Measurements from ENCODE around the gene PSD2.

DNA sequence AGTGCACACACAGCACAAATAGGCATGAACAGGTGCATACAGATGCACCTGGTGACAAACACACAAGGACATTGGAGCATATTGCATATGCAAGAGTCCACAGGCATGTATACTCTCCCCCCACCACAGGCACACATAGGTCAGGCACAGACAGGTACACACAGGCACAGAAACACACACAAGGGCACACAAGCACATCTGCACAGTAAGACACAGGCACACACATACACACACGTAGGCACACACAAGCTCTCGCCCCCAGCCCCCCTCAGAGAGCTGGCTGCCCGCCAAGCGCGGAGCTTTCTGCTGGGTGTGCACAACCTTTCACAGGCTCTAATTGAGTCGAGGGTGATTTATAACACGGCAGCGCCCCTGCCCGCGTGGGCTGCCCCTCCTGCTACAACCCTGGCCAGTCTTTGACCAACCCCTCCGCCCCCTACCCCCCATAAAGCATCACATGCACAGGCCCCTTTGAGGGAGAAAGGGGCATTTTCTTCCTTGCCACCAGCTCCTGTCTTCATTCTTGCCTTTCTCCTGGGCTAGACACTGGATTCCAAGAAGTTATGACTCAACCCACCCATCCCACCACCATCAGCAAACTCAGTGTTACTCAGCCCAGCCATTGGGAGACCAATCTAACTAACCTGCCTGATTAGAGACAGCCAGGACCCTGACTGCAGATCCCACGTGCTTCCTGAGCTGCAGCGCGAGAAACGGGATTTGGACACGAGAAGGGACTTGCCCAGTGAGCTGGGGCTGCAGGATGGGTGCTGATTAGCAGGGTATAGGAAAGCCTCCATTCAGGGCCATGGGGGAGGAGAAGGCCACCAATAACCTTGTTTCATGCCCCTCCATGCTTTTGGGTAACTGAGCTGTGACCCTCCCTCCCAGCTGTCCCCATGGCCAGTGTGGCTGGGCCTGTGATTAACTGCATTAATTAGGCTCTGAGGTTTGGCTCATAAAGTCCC lies 42.8 kb upstream of the PSD2 start:
- TF ChIP-seq JUND (IDR thresholded peaks at IDR 0.05) (no peak), SP1 (IDR thresholded peaks at IDR 0.05) (no peak), TAF1 (conservative IDR thresholded peaks at IDR 0.05) (no peak), RAD21 (IDR thresholded peaks at IDR 0.05) (no peak), YY1 (IDR thresholded peaks at IDR 0.05) (no peak)
- TF ChIP-seq, protein P1, sequence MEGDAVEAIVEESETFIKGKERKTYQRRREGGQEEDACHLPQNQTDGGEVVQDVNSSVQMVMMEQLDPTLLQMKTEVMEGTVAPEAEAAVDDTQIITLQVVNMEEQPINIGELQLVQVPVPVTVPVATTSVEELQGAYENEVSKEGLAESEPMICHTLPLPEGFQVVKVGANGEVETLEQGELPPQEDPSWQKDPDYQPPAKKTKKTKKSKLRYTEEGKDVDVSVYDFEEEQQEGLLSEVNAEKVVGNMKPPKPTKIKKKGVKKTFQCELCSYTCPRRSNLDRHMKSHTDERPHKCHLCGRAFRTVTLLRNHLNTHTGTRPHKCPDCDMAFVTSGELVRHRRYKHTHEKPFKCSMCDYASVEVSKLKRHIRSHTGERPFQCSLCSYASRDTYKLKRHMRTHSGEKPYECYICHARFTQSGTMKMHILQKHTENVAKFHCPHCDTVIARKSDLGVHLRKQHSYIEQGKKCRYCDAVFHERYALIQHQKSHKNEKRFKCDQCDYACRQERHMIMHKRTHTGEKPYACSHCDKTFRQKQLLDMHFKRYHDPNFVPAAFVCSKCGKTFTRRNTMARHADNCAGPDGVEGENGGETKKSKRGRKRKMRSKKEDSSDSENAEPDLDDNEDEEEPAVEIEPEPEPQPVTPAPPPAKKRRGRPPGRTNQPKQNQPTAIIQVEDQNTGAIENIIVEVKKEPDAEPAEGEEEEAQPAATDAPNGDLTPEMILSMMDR (IDR thresholded peaks at IDR 0.05; ENCODE audit: low read depth, low read length, missing input control) = no peak
- TF ChIP-seq, protein P2, sequence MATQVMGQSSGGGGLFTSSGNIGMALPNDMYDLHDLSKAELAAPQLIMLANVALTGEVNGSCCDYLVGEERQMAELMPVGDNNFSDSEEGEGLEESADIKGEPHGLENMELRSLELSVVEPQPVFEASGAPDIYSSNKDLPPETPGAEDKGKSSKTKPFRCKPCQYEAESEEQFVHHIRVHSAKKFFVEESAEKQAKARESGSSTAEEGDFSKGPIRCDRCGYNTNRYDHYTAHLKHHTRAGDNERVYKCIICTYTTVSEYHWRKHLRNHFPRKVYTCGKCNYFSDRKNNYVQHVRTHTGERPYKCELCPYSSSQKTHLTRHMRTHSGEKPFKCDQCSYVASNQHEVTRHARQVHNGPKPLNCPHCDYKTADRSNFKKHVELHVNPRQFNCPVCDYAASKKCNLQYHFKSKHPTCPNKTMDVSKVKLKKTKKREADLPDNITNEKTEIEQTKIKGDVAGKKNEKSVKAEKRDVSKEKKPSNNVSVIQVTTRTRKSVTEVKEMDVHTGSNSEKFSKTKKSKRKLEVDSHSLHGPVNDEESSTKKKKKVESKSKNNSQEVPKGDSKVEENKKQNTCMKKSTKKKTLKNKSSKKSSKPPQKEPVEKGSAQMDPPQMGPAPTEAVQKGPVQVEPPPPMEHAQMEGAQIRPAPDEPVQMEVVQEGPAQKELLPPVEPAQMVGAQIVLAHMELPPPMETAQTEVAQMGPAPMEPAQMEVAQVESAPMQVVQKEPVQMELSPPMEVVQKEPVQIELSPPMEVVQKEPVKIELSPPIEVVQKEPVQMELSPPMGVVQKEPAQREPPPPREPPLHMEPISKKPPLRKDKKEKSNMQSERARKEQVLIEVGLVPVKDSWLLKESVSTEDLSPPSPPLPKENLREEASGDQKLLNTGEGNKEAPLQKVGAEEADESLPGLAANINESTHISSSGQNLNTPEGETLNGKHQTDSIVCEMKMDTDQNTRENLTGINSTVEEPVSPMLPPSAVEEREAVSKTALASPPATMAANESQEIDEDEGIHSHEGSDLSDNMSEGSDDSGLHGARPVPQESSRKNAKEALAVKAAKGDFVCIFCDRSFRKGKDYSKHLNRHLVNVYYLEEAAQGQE (IDR thresholded peaks at IDR 0.05) = no peak
- TF ChIP-seq, protein P3, sequence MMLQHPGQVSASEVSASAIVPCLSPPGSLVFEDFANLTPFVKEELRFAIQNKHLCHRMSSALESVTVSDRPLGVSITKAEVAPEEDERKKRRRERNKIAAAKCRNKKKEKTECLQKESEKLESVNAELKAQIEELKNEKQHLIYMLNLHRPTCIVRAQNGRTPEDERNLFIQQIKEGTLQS (IDR thresholded peaks at IDR 0.05) = no peak
